ENCODE data around the gene UCN2. TPM values are rescaled to one million over a fixed set of nuclear protein-coding genes. Genes with fewer than 3 reads are reported as not detected.

Gene UCN2
- total and polyA plus RNA-seq, 9 donors = 0.18 to 0.22 (median 0.19) TPM; not detected in 5

DNA sequence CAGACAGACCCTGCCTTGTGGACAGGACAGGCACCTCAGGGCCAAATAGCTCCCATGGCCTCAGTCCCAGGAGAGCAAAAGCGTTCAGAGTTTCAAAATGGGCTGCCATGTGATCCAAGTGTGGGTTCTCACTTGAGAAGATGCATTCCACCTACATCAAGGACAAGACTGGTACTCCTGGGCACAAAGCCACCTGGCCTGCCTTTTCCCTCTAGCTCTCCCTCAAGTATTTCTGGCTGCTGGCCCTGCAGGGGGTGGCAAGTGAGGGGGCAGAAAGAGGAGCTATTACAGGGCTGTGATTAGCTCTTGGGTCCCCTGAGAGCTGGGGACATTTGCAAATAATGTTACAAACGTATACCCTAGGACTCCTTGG is 38.0 kb upstream of the UCN2 start:
- 69 to 73% (median 72%) methylated on average over 2 of the region's 2 CpGs for WGBS, 3 donors
- H3K27ac ChIP-seq = no peak overlapping the region
- TF ChIP-seq, protein P1, sequence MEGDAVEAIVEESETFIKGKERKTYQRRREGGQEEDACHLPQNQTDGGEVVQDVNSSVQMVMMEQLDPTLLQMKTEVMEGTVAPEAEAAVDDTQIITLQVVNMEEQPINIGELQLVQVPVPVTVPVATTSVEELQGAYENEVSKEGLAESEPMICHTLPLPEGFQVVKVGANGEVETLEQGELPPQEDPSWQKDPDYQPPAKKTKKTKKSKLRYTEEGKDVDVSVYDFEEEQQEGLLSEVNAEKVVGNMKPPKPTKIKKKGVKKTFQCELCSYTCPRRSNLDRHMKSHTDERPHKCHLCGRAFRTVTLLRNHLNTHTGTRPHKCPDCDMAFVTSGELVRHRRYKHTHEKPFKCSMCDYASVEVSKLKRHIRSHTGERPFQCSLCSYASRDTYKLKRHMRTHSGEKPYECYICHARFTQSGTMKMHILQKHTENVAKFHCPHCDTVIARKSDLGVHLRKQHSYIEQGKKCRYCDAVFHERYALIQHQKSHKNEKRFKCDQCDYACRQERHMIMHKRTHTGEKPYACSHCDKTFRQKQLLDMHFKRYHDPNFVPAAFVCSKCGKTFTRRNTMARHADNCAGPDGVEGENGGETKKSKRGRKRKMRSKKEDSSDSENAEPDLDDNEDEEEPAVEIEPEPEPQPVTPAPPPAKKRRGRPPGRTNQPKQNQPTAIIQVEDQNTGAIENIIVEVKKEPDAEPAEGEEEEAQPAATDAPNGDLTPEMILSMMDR (IDR thresholded peaks at IDR 0.05) = no peak
- TF ChIP-seq EP300 (IDR thresholded peaks at IDR 0.05) (no peak), POLR2A (IDR thresholded peaks at IDR 0.05) (no peak)
- DNase-seq = no peak
- intact Hi-C loops (cut with DNase I) = no loop called here
- H3K4me1 ChIP-seq (ENCODE audit: insufficient read depth) = peaks cover 20% of the 10 kb centered on the region
- H3K4me3 ChIP-seq = no peak overlapping the region
- no peaks in the 10 kb centered on the region for H3K27me3 ChIP-seq
- H3K9me3 ChIP-seq = no peaks in the 10 kb centered on the region
- H3K36me3 ChIP-seq = no peaks in the 10 kb centered on the region

DNA sequence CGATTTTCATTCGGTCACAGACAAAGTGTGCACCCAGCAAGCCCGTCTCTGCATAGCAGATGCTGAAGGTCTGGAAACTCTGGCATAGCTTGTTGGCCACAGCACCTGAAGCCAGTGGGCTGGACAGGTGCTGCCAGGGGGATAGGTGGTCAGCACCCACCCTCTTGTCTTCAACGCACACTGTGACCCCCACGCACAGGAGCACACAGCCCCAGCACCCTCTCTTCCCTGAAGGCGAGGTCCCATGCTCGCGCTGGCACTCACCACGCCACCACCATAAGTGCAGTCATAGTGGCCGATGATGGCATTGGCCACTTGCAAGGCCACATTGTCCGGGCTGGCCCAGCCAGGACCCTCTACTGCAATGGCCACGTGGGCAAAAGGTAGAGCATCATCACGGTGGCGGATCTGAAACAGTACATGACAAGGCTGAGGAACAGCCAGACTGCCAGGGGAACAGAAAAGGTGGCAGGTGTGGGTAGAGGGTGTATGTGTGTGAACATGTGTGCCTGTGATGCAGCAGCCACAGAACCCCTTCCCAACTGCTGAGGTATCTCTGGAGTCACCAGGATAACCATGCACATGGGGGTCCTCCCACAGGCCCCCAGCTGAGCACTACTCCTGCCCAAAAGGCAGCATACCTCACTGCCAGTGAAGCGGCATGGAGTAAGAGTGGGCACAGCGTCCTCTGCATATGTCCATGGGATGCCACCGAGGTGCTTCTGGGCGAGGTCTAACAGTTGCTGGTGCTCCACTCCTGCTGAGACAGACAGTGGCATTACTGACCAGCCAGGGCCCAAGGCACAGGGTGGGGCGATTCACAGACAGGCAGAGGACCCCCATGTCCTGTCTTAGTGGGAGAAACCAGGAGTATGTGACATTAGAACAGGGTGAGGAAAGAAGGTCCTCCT is 37.4 kb upstream of the UCN2 start:
- Histone ChIP-seq H3K36me3 (no peaks in the 10 kb centered on the region), H3K4me1 (ENCODE audit: insufficient read depth) (peaks cover 22% of the 10 kb centered on the region), H3K4me3 (no peak overlapping the region), H3K9me3 (no peaks in the 10 kb centered on the region), H3K27me3 (no peaks in the 10 kb centered on the region), H3K27ac (no peak overlapping the region)
- TF ChIP-seq, protein P1 (IDR thresholded peaks at IDR 0.05) = no peak
- TF ChIP-seq POLR2A (IDR thresholded peaks at IDR 0.05) (no peak), EP300 (IDR thresholded peaks at IDR 0.05) (no peak)
- intact Hi-C loops (cut with DNase I) = no loop called here
- 90 to 96% (median 92%) methylated on average over 19 of the region's 19 CpGs for WGBS, 3 donors
- DNase-seq = no peak

DNA sequence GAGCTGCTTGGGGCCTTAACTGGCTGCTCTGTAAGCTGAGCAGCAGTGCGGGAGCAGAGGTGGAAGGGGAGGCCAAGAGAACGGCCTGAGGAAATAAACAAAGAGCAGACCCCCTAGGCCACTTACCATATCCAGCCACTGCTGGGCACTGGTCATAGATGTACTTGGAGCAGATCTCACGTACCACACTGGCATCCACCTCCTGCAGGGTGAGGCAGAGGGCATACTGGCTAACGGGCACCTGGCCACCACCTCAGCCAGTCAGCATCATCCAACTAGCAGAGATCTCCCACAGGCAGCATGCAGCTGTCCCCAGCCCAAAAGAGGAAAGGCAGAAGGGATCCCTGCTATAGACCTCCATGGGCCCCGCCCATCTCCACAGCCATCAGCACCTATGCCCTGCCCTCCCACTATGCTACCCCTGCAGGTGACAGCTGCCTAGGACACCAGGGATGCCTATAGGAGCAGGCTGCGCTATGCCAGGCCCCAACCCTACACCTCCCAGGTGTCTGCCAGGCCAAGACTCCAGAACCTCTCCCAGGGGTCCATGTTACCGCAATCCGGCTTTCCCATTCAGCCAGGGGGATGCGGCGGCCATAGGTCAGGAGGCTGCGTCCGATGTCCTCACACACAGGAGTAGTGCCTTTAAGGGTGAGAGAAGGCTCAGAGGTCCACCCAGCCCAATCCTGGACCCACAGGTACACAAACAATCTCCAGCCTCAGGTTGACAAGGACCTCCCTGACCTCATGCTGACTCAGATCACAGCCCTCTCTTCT is 36.1 kb upstream of the UCN2 start:
- Histone ChIP-seq H3K9me3 (no peaks in the 10 kb centered on the region), H3K27me3 (no peaks in the 10 kb centered on the region), H3K27ac (peak overlapping the region in 1 of 2 donors; percentile 74), H3K4me1 (ENCODE audit: insufficient read depth) (peaks cover 28% of the 10 kb centered on the region), H3K36me3 (no peaks in the 10 kb centered on the region), H3K4me3 (no peak overlapping the region)
- WGBS, 3 donors = 81 to 91% (median 84%) methylated on average over 12 of the region's 12 CpGs
- peak in 1 of 5 donors; percentile 44 for DNase-seq
- no peak for TF ChIP-seq POLR2A (IDR thresholded peaks at IDR 0.05)
- TF ChIP-seq, protein P1 (IDR thresholded peaks at IDR 0.05) = no peak
- TF ChIP-seq EP300 (IDR thresholded peaks at IDR 0.05) = no peak
- intact Hi-C loops (cut with DNase I) = no loop called here

DNA sequence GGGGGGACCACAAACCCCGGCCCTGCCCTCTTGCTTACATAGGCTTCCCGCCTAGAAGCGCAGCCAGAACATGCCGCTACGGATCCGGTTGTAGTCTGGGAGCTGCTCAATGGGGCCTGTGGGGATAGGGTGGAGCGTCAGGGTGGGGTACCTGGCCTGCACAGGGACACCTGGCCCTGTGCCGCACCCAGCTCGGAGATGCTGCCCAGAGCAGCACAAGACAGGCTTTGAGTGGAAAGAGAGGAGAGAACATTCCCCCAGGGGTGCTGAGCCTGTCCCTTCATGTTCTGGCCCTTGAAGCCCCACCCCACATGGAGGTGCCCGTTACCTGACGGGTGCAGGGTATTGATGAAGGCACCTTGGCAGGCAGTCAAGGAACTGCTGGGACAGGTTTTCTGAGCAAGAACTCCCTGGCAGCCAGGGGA is 35.5 kb upstream of the UCN2 start:
- no peaks in the 10 kb centered on the region for H3K27me3 ChIP-seq
- intact Hi-C loops (cut with DNase I) = no loop called here
- DNase-seq = no peak
- no peaks in the 10 kb centered on the region for H3K9me3 ChIP-seq
- no peaks in the 10 kb centered on the region for H3K36me3 ChIP-seq
- H3K4me1 ChIP-seq (ENCODE audit: insufficient read depth) = peaks cover 30% of the 10 kb centered on the region
- peak overlapping the region; percentile 73 to 74 for H3K27ac ChIP-seq
- TF ChIP-seq POLR2A (IDR thresholded peaks at IDR 0.05) (no peak), EP300 (IDR thresholded peaks at IDR 0.05) (no peak)
- WGBS, 3 donors = 17 to 31% (median 17%) methylated on average over 11 of the region's 11 CpGs
- no peak overlapping the region for H3K4me3 ChIP-seq
